Brain microvascular endothelial cell (primary cell): Measurements from ENCODE around the gene ENOX1.
A peak's percentile ranks its signal among the peaks of the same experiment; 100 is the strongest.

ENCODE experiments used
- DNase-seq: peaks from one replicate; pipeline ENCODE4 v3.0.0-alpha.2; 2020
- H3K27ac ChIP-seq: fragments of 250-450 bp; sonication (Bioruptor Pico); 2 replicates; pipeline ENCODE4 v1.5.1; 2020; ENCODE audit warnings: mild to moderate bottlenecking, moderate library complexity
- H3K27me3 ChIP-seq: fragments of 250-450 bp; sonication (Bioruptor Pico); replicated peaks from 2 replicates; pipeline ENCODE4 v1.5.1; 2020; ENCODE audit warnings: mild to moderate bottlenecking
- H3K36me3 ChIP-seq: fragments of 250-450 bp; sonication (Bioruptor Pico); replicated peaks from 2 replicates; pipeline ENCODE4 v1.5.1; 2020; ENCODE audit warnings: mild to moderate bottlenecking
- H3K4me3 ChIP-seq: 2 replicates; pipeline ENCODE4 v1.5.1; 2011; ENCODE audit warnings: low read depth, mild to moderate bottlenecking, control low read depth, low read length, moderate library complexity
- CTCF ChIP-seq: IDR thresholded peaks from 2 replicates; pipeline ENCODE4 v1.5.1; 2011; ENCODE audit warnings: low read depth, mild to moderate bottlenecking, moderate library complexity, low read length, control low read depth, inconsistent platforms; ENCODE audit errors: missing control alignments
- in situ Hi-C: cut with HindIII; loops from 2 replicates; pipeline ENCODE4 v1.10.0; 2017; ENCODE audit warnings: low sequenced_read_pairs, low pct_ligation_motif_present

The ENOX1 gene

GRCh38 chr13:43339145-43339804, 447.5 kb downstream of the ENOX1 start:
- no peak overlapping the region for H3K27ac ChIP-seq
- no peak for DNase-seq
- no peak for TF ChIP-seq CTCF
- in situ Hi-C loops: no loop called here
- H3K4me3 ChIP-seq: no peak overlapping the region
- no peaks in the 10 kb centered on the region for H3K36me3 ChIP-seq
- H3K27me3 ChIP-seq: no peaks in the 10 kb centered on the region

- TF ChIP-seq CTCF: no peak
- H3K27ac ChIP-seq: no peak overlapping the region
- no peaks in the 10 kb centered on the region for H3K36me3 ChIP-seq
- in situ Hi-C loops: no loop called here
- DNase-seq: no peak
- H3K4me3 ChIP-seq: no peak overlapping the region
- H3K27me3 ChIP-seq: no peaks in the 10 kb centered on the region
Observed at GRCh38 chr13:43335764-43336163, 451.0 kb downstream of the ENOX1 start.

GRCh38 chr13:43333176-43333575, 453.6 kb downstream of the ENOX1 start:
- no peaks in the 10 kb centered on the region for H3K27me3 ChIP-seq
- in situ Hi-C loops: no loop called here
- H3K36me3 ChIP-seq: no peaks in the 10 kb centered on the region
- no peak overlapping the region for H3K4me3 ChIP-seq
- no peak overlapping the region for H3K27ac ChIP-seq
- no peak for DNase-seq
- no peak for TF ChIP-seq CTCF

- Histone ChIP-seq H3K27ac (no peak overlapping the region), H3K4me3 (no peak overlapping the region), H3K27me3 (no peaks in the 10 kb centered on the region), H3K36me3 (no peaks in the 10 kb centered on the region)
- in situ Hi-C loops: no loop called here
- no peak for TF ChIP-seq CTCF
- peak; percentile 1 for DNase-seq
Observed at GRCh38 chr13:43331672-43332071, 455.1 kb downstream of the ENOX1 start.

- no peak for DNase-seq
- no peaks in the 10 kb centered on the region for H3K27me3 ChIP-seq
- in situ Hi-C loops: no loop called here
- TF ChIP-seq CTCF: no peak
- H3K36me3 ChIP-seq: no peaks in the 10 kb centered on the region
- H3K27ac ChIP-seq: no peak overlapping the region
- no peak overlapping the region for H3K4me3 ChIP-seq
Observed at GRCh38 chr13:43329702-43330101, 457.1 kb downstream of the ENOX1 start.

- no peak for TF ChIP-seq CTCF
- no peak for DNase-seq
- in situ Hi-C loops: no loop called here
- H3K27me3 ChIP-seq: no peaks in the 10 kb centered on the region
- no peaks in the 10 kb centered on the region for H3K36me3 ChIP-seq
- H3K4me3 ChIP-seq: no peak overlapping the region
- no peak overlapping the region for H3K27ac ChIP-seq
Observed at GRCh38 chr13:43328907-43329306, 457.9 kb downstream of the ENOX1 start.
